Neural cell (in vitro differentiated cells): ENCODE measurements around the gene MUC6. TPM values are rescaled to one million over a fixed set of nuclear protein-coding genes. Genes with fewer than 3 reads are reported as not detected.

Experiments used
- H2AFZ ChIP-seq: fragments of 200-600, 300-800 bp; sonication (generic), shearing (Covaris generic); 2 replicates; pipeline ENCODE4 v1.6.0; 2014; ENCODE audit warnings: low read depth, mild to moderate bottlenecking, antibody characterized with exemption, low read length, moderate library complexity
- H3F3A ChIP-seq: fragments of 200-600 bp; shearing (Covaris generic); 2 replicates; pipeline ENCODE4 v1.6.1; 2016; ENCODE audit warnings: mild to moderate bottlenecking, moderate library complexity, mixed read lengths, antibody characterized with exemption, low read length; ENCODE audit not compliant: insufficient read depth, poor library complexity, severe bottlenecking
- H3K27ac ChIP-seq: fragments of 200-600, 300-800 bp; sonication (generic), shearing (Covaris generic); 2 replicates; pipeline ENCODE4 v1.5.1; 2014; ENCODE audit warnings: mild to moderate bottlenecking, low read length, moderate library complexity
- H3K27me3 ChIP-seq: fragments of 300-800, 200-600 bp; sonication (generic), shearing (Covaris generic); 2 replicates; pipeline ENCODE4 v1.6.0; 2014; ENCODE audit warnings: mild to moderate bottlenecking, low read depth, low read length, moderate library complexity; ENCODE audit not compliant: insufficient read depth
- H3K36me3 ChIP-seq: fragments of 300-800, 200-600 bp; sonication (generic), shearing (Covaris generic); 2 replicates; pipeline ENCODE4 v1.5.1; 2014; ENCODE audit warnings: mild to moderate bottlenecking, antibody characterized with exemption, low read length, moderate library complexity; ENCODE audit not compliant: insufficient read depth
- H3K4me2 ChIP-seq: fragments of 300-800, 200-600 bp; sonication (generic), shearing (Covaris generic); 2 replicates; pipeline ENCODE4 v1.6.0; 2014; ENCODE audit warnings: mild to moderate bottlenecking, low read length
- H3K4me3 ChIP-seq: fragments of 300-800, 200-600 bp; sonication (generic), shearing (Covaris generic); 2 replicates; pipeline ENCODE4 v1.5.1; 2014; ENCODE audit warnings: mild to moderate bottlenecking, low read length, moderate library complexity
- H3K79me2 ChIP-seq: fragments of 200-600 bp; shearing (Covaris generic); replicated peaks from 2 replicates; pipeline ENCODE4 v1.6.0; 2014; ENCODE audit warnings: mild to moderate bottlenecking, low read length, moderate library complexity; ENCODE audit not compliant: insufficient read depth
- H3K9ac ChIP-seq: fragments of 300-800, 200-600 bp; sonication (generic), shearing (Covaris generic); 2 replicates; pipeline ENCODE4 v1.6.1; 2016; ENCODE audit warnings: mild to moderate bottlenecking, low read length, mixed read lengths
- H3K9me2 ChIP-seq: fragments of 200-600 bp; shearing (Covaris generic); 2 replicates; pipeline ENCODE4 v1.6.1; 2016; ENCODE audit warnings: mild to moderate bottlenecking, low read length, mixed read lengths; ENCODE audit not compliant: insufficient read depth
- H3K9me3 ChIP-seq: fragments of 200-600, 300-800 bp; sonication (generic), shearing (Covaris generic); 2 replicates; pipeline ENCODE4 v1.6.1; 2016; ENCODE audit warnings: mild to moderate bottlenecking, mixed run types, low read length, moderate library complexity, mixed read lengths
- H4K20me1 ChIP-seq: fragments of 200-600 bp; shearing (Covaris generic); 2 replicates; pipeline ENCODE4 v1.6.1; 2016; ENCODE audit warnings: mild to moderate bottlenecking, mixed run types; ENCODE audit not compliant: insufficient read depth
- CTCF ChIP-seq: fragments of 450-650 bp; IDR thresholded peaks from 2 replicates; pipeline ENCODE4 v1.5.1; 2014; ENCODE audit warnings: antibody characterized with exemption, mild to moderate bottlenecking, moderate library complexity; ENCODE audit not compliant: poor library complexity, severe bottlenecking
- EP300 ChIP-seq: fragments of 450-650 bp; conservative IDR thresholded peaks from 2 replicates; pipeline ENCODE4 v1.6.1; 2014; ENCODE audit warnings: antibody characterized with exemption, mild to moderate bottlenecking, moderate library complexity; ENCODE audit not compliant: poor library complexity, severe bottlenecking
- EZH2 ChIP-seq: fragments of 200-600, 300-800 bp; shearing (Covaris generic), sonication (generic); IDR thresholded peaks from 2 replicates; pipeline ENCODE4 v1.6.1; 2014; ENCODE audit warnings: antibody characterized with exemption, low read length, borderline replicate concordance, mild to moderate bottlenecking; ENCODE audit not compliant: insufficient read depth, poor library complexity, severe bottlenecking
- MXI1 ChIP-seq: fragments of 450-650 bp; conservative IDR thresholded peaks from 2 replicates; pipeline ENCODE4 v1.6.1; 2014; ENCODE audit warnings: antibody characterized with exemption, mild to moderate bottlenecking; ENCODE audit not compliant: poor library complexity, severe bottlenecking
- POLR2AphosphoS5 ChIP-seq: IDR thresholded peaks from 2 replicates; pipeline ENCODE4 v1.6.1; 2012
- RAD21 ChIP-seq: fragments of 450-650 bp; conservative IDR thresholded peaks from 2 replicates; pipeline ENCODE4 v1.6.1; 2014; ENCODE audit warnings: antibody characterized with exemption, mild to moderate bottlenecking, moderate library complexity
- REST ChIP-seq: IDR thresholded peaks from 2 replicates; pipeline ENCODE4 v1.6.1; 2012; ENCODE audit warnings: borderline replicate concordance
- SMC3 ChIP-seq: fragments of 450-650 bp; conservative IDR thresholded peaks from 2 replicates; pipeline ENCODE4 v1.6.1; 2014; ENCODE audit warnings: antibody characterized with exemption, mild to moderate bottlenecking, moderate library complexity; ENCODE audit not compliant: poor library complexity
- TAF1 ChIP-seq: IDR thresholded peaks from 2 replicates; pipeline ENCODE4 v1.6.1; 2012; ENCODE audit warnings: low read depth
- polyA plus RNA-seq: library from polyadenylated mRNA; depleted of rRNA; stranded (reverse); fragments of >200 nt; gene quantifications from 2 replicates; pipeline ENCODE4 v1.2.3, GENCODE V29; 2014

The MUC6 gene
- polyA plus RNA-seq, 1 donor from 2014 or later = not detected

- no peak overlapping the region for H2AFZ ChIP-seq
- H3K36me3 ChIP-seq = no peaks in the 10 kb centered on the region
- no peak overlapping the region for H3K4me2 ChIP-seq
- H3K27ac ChIP-seq = no peak overlapping the region
- H3F3A ChIP-seq = no peaks in the 10 kb centered on the region
- no peaks in the 10 kb centered on the region for H3K79me2 ChIP-seq
- H3K9me2 ChIP-seq = no peaks in the 10 kb centered on the region
- H3K27me3 ChIP-seq = no peaks in the 10 kb centered on the region
- H4K20me1 ChIP-seq = no peaks in the 10 kb centered on the region
- H3K9ac ChIP-seq = no peak overlapping the region
- no peaks in the 10 kb centered on the region for H3K9me3 ChIP-seq
- no peak overlapping the region for H3K4me3 ChIP-seq
- TF ChIP-seq SMC3 (no peak), EP300 (no peak), MXI1 (no peak), CTCF (no peak), POLR2AphosphoS5 (no peak), EZH2 (no peak), REST (no peak), TAF1 (no peak), RAD21 (no peak)
These were observed 6.4 kb upstream of the MUC6 start for GRCh38 chr11:1042626-1043562.

- Histone ChIP-seq H3K4me2 (no peak overlapping the region), H3K9me2 (no peaks in the 10 kb centered on the region), H2AFZ (no peak overlapping the region), H3F3A (no peaks in the 10 kb centered on the region), H3K36me3 (no peaks in the 10 kb centered on the region), H3K9me3 (no peaks in the 10 kb centered on the region), H3K4me3 (no peak overlapping the region), H3K27me3 (no peaks in the 10 kb centered on the region), H3K27ac (no peak overlapping the region), H4K20me1 (no peaks in the 10 kb centered on the region), H3K9ac (no peak overlapping the region), H3K79me2 (no peaks in the 10 kb centered on the region)
- TF ChIP-seq EZH2 (no peak), CTCF (no peak), MXI1 (no peak), TAF1 (no peak), EP300 (no peak), REST (no peak), RAD21 (no peak), POLR2AphosphoS5 (no peak), SMC3 (no peak)
These were observed 5.6 kb upstream of the MUC6 start for GRCh38 chr11:1041936-1042608.
